Muscle layer of duodenum (tissue), 2 donors: ENCODE results near the gene SPTBN4.
"Not testable (repeated sequence)": the region's sequence is repeated elsewhere in the genome, so short reads cannot be mapped to it uniquely, and the experiment has no call there.

Experiments used
- H3K27ac ChIP-seq: one replicate; pipeline ENCODE4 v1.7.0; 2013; ENCODE audit warnings: mild to moderate bottlenecking, low read length
- H3K27me3 ChIP-seq: one replicate; pipeline ENCODE4 v1.7.0; 2013; ENCODE audit warnings: low read depth, mild to moderate bottlenecking, control low read depth, low read length
- H3K36me3 ChIP-seq, 2 donors: one replicate each; pipeline ENCODE4 v1.7.0; 2013; ENCODE audit warnings: low read length in 2 of 2, control low read depth in 1 of 2, mild to moderate bottlenecking in 1 of 2; ENCODE audit not compliant: insufficient read depth in 2 of 2, control insufficient read depth in 1 of 2
- H3K4me1 ChIP-seq, 2 donors: one replicate each; pipeline ENCODE4 v1.7.0; 2013; ENCODE audit warnings: low read length in 2 of 2, mild to moderate bottlenecking in 2 of 2, control low read depth in 1 of 2, moderate library complexity in 1 of 2; ENCODE audit not compliant: insufficient read depth in 2 of 2, control insufficient read depth in 1 of 2
- H3K4me3 ChIP-seq, 2 donors: one replicate each; pipeline ENCODE4 v1.7.0; 2013; ENCODE audit warnings: low read length in 2 of 2, low read depth in 1 of 2, mild to moderate bottlenecking in 1 of 2
- H3K9me3 ChIP-seq, 2 donors: one replicate each; pipeline ENCODE4 v1.7.0; 2013; ENCODE audit warnings: low read length in 2 of 2, control low read depth in 1 of 2, mild to moderate bottlenecking in 1 of 2; ENCODE audit not compliant: control insufficient read depth in 1 of 2
- donor health status: healthy.

Gene SPTBN4

GRCh38 chr19:40543029-40543597 is 76.3 kb downstream of the SPTBN4 start:
- Histone ChIP-seq H3K27ac (no peak overlapping the region), H3K36me3 (no peaks in the 10 kb centered on the region), H3K4me1 (no peaks in the 10 kb centered on the region), H3K4me3 (no peak overlapping the region), H3K9me3 (no peaks in the 10 kb centered on the region), H3K27me3 (no peaks in the 10 kb centered on the region)

- H3K27ac ChIP-seq, H3K4me1 ChIP-seq, H3K36me3 ChIP-seq, H3K27me3 ChIP-seq, H3K4me3 ChIP-seq, H3K9me3 ChIP-seq: not testable (repeated sequence)
Observed at GRCh38 chr19:40546153-40546841, 79.5 kb downstream of the SPTBN4 start.

GRCh38 chr19:40547190-40547589 is 80.4 kb downstream of the SPTBN4 start:
- not testable (repeated sequence) for H3K4me1 ChIP-seq, H3K36me3 ChIP-seq, H3K9me3 ChIP-seq, H3K27ac ChIP-seq, H3K27me3 ChIP-seq, H3K4me3 ChIP-seq

GRCh38 chr19:40547836-40548235 is 81.0 kb downstream of the SPTBN4 start:
- H3K4me1 ChIP-seq, result no peaks in the 10 kb centered on the region
- H3K36me3 ChIP-seq, result no peaks in the 10 kb centered on the region
- H3K4me3 ChIP-seq, result no peak overlapping the region
- no peak overlapping the region for H3K27ac ChIP-seq
- no peaks in the 10 kb centered on the region for H3K9me3 ChIP-seq
- no peaks in the 10 kb centered on the region for H3K27me3 ChIP-seq

- Histone ChIP-seq H3K4me1 (no peaks in the 10 kb centered on the region), H3K27ac (no peak overlapping the region), H3K4me3 (no peak overlapping the region), H3K36me3 (no peaks in the 10 kb centered on the region), H3K27me3 (peaks cover 8% of the 10 kb centered on the region), H3K9me3 (no peaks in the 10 kb centered on the region)
Observed at GRCh38 chr19:40549007-40549708, 82.4 kb downstream of the SPTBN4 start.

GRCh38 chr19:40550951-40551350 is 84.2 kb downstream of the SPTBN4 start:
- H3K9me3 ChIP-seq, result no peaks in the 10 kb centered on the region
- H3K4me3 ChIP-seq, result no peak overlapping the region
- no peak overlapping the region for H3K27ac ChIP-seq
- H3K4me1 ChIP-seq, result no peaks in the 10 kb centered on the region
- peaks cover 8% of the 10 kb centered on the region for H3K27me3 ChIP-seq
- H3K36me3 ChIP-seq, result no peaks in the 10 kb centered on the region

- no peaks in the 10 kb centered on the region for H3K4me1 ChIP-seq
- no peak overlapping the region for H3K27ac ChIP-seq
- H3K4me3 ChIP-seq, result no peak overlapping the region
- no peaks in the 10 kb centered on the region for H3K9me3 ChIP-seq
- no peaks in the 10 kb centered on the region for H3K36me3 ChIP-seq
- peaks cover 8% of the 10 kb centered on the region for H3K27me3 ChIP-seq
Observed at GRCh38 chr19:40552848-40553247, 86.0 kb downstream of the SPTBN4 start.

GRCh38 chr19:40553885-40554857 is 87.4 kb downstream of the SPTBN4 start:
- peaks cover 8% of the 10 kb centered on the region for H3K27me3 ChIP-seq
- H3K4me1 ChIP-seq, result no peaks in the 10 kb centered on the region
- H3K27ac ChIP-seq, result no peak overlapping the region
- H3K36me3 ChIP-seq, result no peaks in the 10 kb centered on the region
- H3K9me3 ChIP-seq, result no peaks in the 10 kb centered on the region
- no peak overlapping the region for H3K4me3 ChIP-seq

GRCh38 chr19:40555978-40556689 is 89.3 kb downstream of the SPTBN4 start:
- Histone ChIP-seq H3K36me3 (peaks cover 0 to 4% of the 10 kb centered on the region in 2 donors), H3K4me3 (no peak overlapping the region), H3K27me3 (peaks cover 8% of the 10 kb centered on the region), H3K27ac (no peak overlapping the region), H3K4me1 (no peaks in the 10 kb centered on the region), H3K9me3 (no peaks in the 10 kb centered on the region)

GRCh38 chr19:40556953-40557530 is 90.2 kb downstream of the SPTBN4 start:
- Histone ChIP-seq H3K27ac (no peak overlapping the region), H3K4me3 (no peak overlapping the region), H3K27me3 (peaks cover 8% of the 10 kb centered on the region), H3K9me3 (no peaks in the 10 kb centered on the region), H3K36me3 (peaks cover 0 to 4% of the 10 kb centered on the region in 2 donors), H3K4me1 (no peaks in the 10 kb centered on the region)
